ENCODE measurements around the gene TRPV3. TPM values are rescaled to one million over a fixed set of nuclear protein-coding genes. Genes with fewer than 3 reads are reported as not detected.

Gene TRPV3
- total and polyA plus RNA-seq, 9 of the 15 experiments (the other 6 are each of a cell fraction or from before 2014, with no cell fraction given) = 0.03 to 0.42 (median 0.11) TPM; not detected in 1

GRCh38 chr17:3572231-3572630 lies 14.6 kb upstream of the TRPV3 start (continued):
- TF ChIP-seq YY1 (IDR thresholded peaks at IDR 0.05; ENCODE audit: borderline replicate concordance in 1 of 3, control insufficient read depth in 1 of 3, extremely low read depth in 1 of 3, insufficient read depth in 3 of 3, insufficient read length in 1 of 3, insufficient replicate concordance in 2 of 3, low read depth in 1 of 3, low read length in 2 of 3) = no peak

- WGBS (ENCODE audit: insufficient coverage, low coverage, missing lambda C conversion rate) = 23% methylated on average over 12 of the region's 36 CpGs
- H3K36me3 ChIP-seq (ENCODE audit: control insufficient read depth, insufficient read depth, low read length) = no peaks in the 10 kb centered on the region
- BruUV-seq (replicated peaks) = no TSS peak
- in situ Hi-C loops (cut with MboI) (no loop called here), intact Hi-C loops (cut with micrococcal nuclease) (no loop called here)
- H3K79me2 ChIP-seq (ENCODE audit: control insufficient read depth, insufficient read depth, low read length) = no peaks in the 10 kb centered on the region
- no peaks in the 10 kb centered on the region for H4K20me1 ChIP-seq (replicated peaks; ENCODE audit: control insufficient read depth, insufficient read depth, low read length)
- no peak for ATAC-seq
- no peak for FAIRE-seq
- ChIA-PET POLR2A (interaction anchor here (0.5 to 0.7 kb wide), 2 partner anchors 14 to 809 kb away, joined by 3 to 4 read pairs; partner anchors contain the start of gene TRPV3), CTCF (ENCODE audit: low intra/inter-chr PET ratio) (no interaction called here)
- H3K4me3 ChIP-seq = no peak overlapping the region
- no peaks in the 10 kb centered on the region for H3K27me3 ChIP-seq (ENCODE audit: control insufficient read depth in 2 of 2, insufficient read depth in 2 of 2, low read length in 2 of 2)
- H3K9me3 ChIP-seq (replicated peaks; ENCODE audit: control insufficient read depth, insufficient read depth, low read depth, low read length) = no peaks in the 10 kb centered on the region
- no peak overlapping the region for H3K27ac ChIP-seq (ENCODE audit: extremely low read depth, low read depth, low read length)
- no peaks in the 10 kb centered on the region for H3K9me1 ChIP-seq (ENCODE audit: control insufficient read depth, insufficient read depth, low read length)
- no peak for DNase-seq (ENCODE audit: extremely low read depth in 1 of 4, low spot score in 3 of 4)
- H2AFZ ChIP-seq (ENCODE audit: low read depth, low read length) = no peak overlapping the region
- no peak overlapping the region for H3K4me2 ChIP-seq (ENCODE audit: insufficient read depth, low read length)
- H3K4me1 ChIP-seq (replicated peaks in 1 of 2; ENCODE audit: control insufficient read depth in 2 of 2, insufficient read depth in 2 of 2, low read length in 2 of 2) = peaks cover 0 to 10% of the 10 kb centered on the region in 2 experiments; a peak in 2 of 5 replicates
- no peak overlapping the region; a peak in 1 of 4 replicates for H3K9ac ChIP-seq (ENCODE audit: insufficient read depth in 1 of 2, low read depth in 2 of 2, low read length in 2 of 2)
- no peak for TF ChIP-seq ZNF407 (IDR thresholded peaks at IDR 0.05; ENCODE audit: low read depth)
- no peak for TF ChIP-seq HOXB6 (CRISPR knock-in tag; IDR thresholded peaks at IDR 0.05; ENCODE audit: borderline replicate concordance)
- TF ChIP-seq IFI16 (CRISPR knock-in tag; IDR thresholded peaks at IDR 0.05) = no peak
- no peak for TF ChIP-seq MBD1 (CRISPR knock-in tag; IDR thresholded peaks at IDR 0.05)
Measured at GRCh38 chr17:3571043-3571900, 13.7 kb upstream of the TRPV3 start.
